Measurements from ENCODE around the gene ZC3H7B. TPM values are rescaled to one million over a fixed set of nuclear protein-coding genes. Genes with fewer than 3 reads are reported as not detected.

ZC3H7B gene
- polyA plus RNA-seq, 3 donors, result 0.31 to 15.7 (median 0.49) TPM

- Mint-ChIP-seq H3K27ac (no peak overlapping the region), H3K27me3 (ENCODE audit: low read depth in 3 of 3) (peaks cover 2 to 6% (median 2%) of the 10 kb centered on the region in 3 donors), H3K4me3 (no peak overlapping the region), H3K9me3 (peaks cover 0 to 3% (median 0%) of the 10 kb centered on the region in 7 donors), H3K4me1 (peaks cover 15% of the 10 kb centered on the region), H3K36me3 (no peaks in the 10 kb centered on the region)
- TF ChIP-seq CTCF (IDR thresholded peaks at IDR 0.05), result no peak
- no peaks in the 10 kb centered on the region for H3K36me3 ChIP-seq (replicated peaks in 1 of 2; ENCODE audit: control insufficient read depth in 1 of 2, insufficient read depth in 2 of 2, low read length in 2 of 2)
- no peaks in the 10 kb centered on the region for H3K27me3 ChIP-seq (ENCODE audit: control insufficient read depth in 2 of 2, insufficient read depth in 2 of 2, low read length in 2 of 2)
- no peak overlapping the region for H3K4me2 ChIP-seq (replicated peaks; ENCODE audit: extremely low read depth, low read length, poor library complexity, severe bottlenecking)
- H3K4me3 ChIP-seq (replicated peaks in 1 of 3; ENCODE audit: low read depth in 2 of 3, low read length in 3 of 3), result no peak overlapping the region
- no peak for DNase-seq
- intact Hi-C loops (cut with micrococcal nuclease), result no loop called here
- no peaks in the 10 kb centered on the region for H3K9me3 ChIP-seq (replicated peaks in 1 of 2; ENCODE audit: control insufficient read depth in 1 of 2, insufficient read depth in 1 of 2, low read length in 2 of 2)
- WGBS (ENCODE audit: insufficient coverage), result 89% methylated on average over 5 of the region's 8 CpGs
- H3K27ac ChIP-seq (ENCODE audit: low read depth in 1 of 2, low read length in 2 of 2), result no peak overlapping the region
- no peaks in the 10 kb centered on the region for H4K20me1 ChIP-seq (ENCODE audit: insufficient read depth, low read length)
- no peak overlapping the region for H2AFZ ChIP-seq (ENCODE audit: insufficient read depth, low read depth, low read length, poor library complexity, severe bottlenecking)
- peaks cover 11 to 13% of the 10 kb centered on the region in 2 donors for H3K4me1 ChIP-seq (ENCODE audit: control insufficient read depth in 1 of 2, insufficient read depth in 2 of 2, low read length in 2 of 2)
- no peaks in the 10 kb centered on the region for H3K79me2 ChIP-seq (ENCODE audit: insufficient read depth, low read length)
- no peak overlapping the region for H3K9ac ChIP-seq (ENCODE audit: insufficient read depth, low read length, poor library complexity, severe bottlenecking)
These were observed 63.6 kb downstream of the ZC3H7B start for GRCh38 chr22:41364955-41365354.

DNA sequence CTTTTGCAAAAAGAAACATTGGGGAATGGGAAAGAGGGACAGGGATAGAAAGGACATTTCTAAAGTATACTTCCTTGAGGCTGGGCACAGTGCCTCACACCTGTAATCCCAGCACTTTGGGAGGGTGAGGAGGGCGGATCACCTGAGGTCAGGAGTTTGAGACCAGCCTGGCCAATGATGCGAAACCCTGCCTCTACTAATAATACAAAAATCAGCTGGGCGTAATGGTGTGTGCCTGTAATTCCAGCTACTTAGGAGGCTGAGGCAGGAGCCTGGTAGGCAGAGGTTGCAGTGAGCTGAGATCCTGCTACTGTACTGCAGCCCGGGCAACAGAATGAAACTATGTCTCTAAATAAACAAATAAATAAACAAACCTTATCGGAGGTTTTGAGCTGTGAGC is 64.1 kb downstream of the ZC3H7B start:
- Mint-ChIP-seq H3K9me3 (peaks cover 0 to 3% (median 0%) of the 10 kb centered on the region in 7 donors), H3K36me3 (no peaks in the 10 kb centered on the region), H3K4me3 (no peak overlapping the region), H3K27ac (no peak overlapping the region), H3K27me3 (ENCODE audit: low read depth in 3 of 3) (peaks cover 2 to 6% (median 3%) of the 10 kb centered on the region in 3 donors), H3K4me1 (peaks cover 15% of the 10 kb centered on the region)
- Histone ChIP-seq H3K4me1 (ENCODE audit: control insufficient read depth in 1 of 2, insufficient read depth in 2 of 2, low read length in 2 of 2) (peaks cover 11 to 13% of the 10 kb centered on the region in 2 donors), H3K9me3 (replicated peaks in 1 of 2; ENCODE audit: control insufficient read depth in 1 of 2, insufficient read depth in 1 of 2, low read length in 2 of 2) (no peaks in the 10 kb centered on the region), H3K27ac (ENCODE audit: low read depth in 1 of 2, low read length in 2 of 2) (no peak overlapping the region), H3K27me3 (ENCODE audit: control insufficient read depth in 2 of 2, insufficient read depth in 2 of 2, low read length in 2 of 2) (no peaks in the 10 kb centered on the region), H3K9ac (ENCODE audit: insufficient read depth, low read length, poor library complexity, severe bottlenecking) (no peak overlapping the region), H3K79me2 (ENCODE audit: insufficient read depth, low read length) (no peaks in the 10 kb centered on the region), H4K20me1 (ENCODE audit: insufficient read depth, low read length) (no peaks in the 10 kb centered on the region), H3K4me3 (replicated peaks in 1 of 3; ENCODE audit: low read depth in 2 of 3, low read length in 3 of 3) (no peak overlapping the region), H3K4me2 (replicated peaks; ENCODE audit: extremely low read depth, low read length, poor library complexity, severe bottlenecking) (no peak overlapping the region), H2AFZ (ENCODE audit: insufficient read depth, low read depth, low read length, poor library complexity, severe bottlenecking) (no peak overlapping the region), H3K36me3 (replicated peaks in 1 of 2; ENCODE audit: control insufficient read depth in 1 of 2, insufficient read depth in 2 of 2, low read length in 2 of 2) (no peaks in the 10 kb centered on the region)
- no CpG with 5 or more reads among the region's 5 CpGs for WGBS (ENCODE audit: insufficient coverage)
- DNase-seq, result no peak
- no peak for TF ChIP-seq CTCF (IDR thresholded peaks at IDR 0.05)
- intact Hi-C loops (cut with micrococcal nuclease), result no loop called here

Measured in CD14-positive monocyte (primary cell).